ENCODE data around the gene DOHH.

DOHH gene

GRCh38 chr19:3532154-3532786, 31.8 kb upstream of the DOHH start:
- no peak for TF ChIP-seq RAD21 (IDR thresholded peaks at IDR 0.05; ENCODE audit: low read depth)
- TF ChIP-seq USF1 (IDR thresholded peaks at IDR 0.05), result no peak
- TF ChIP-seq TAF1 (IDR thresholded peaks at IDR 0.05; ENCODE audit: low read depth), result no peak
- TF ChIP-seq TEAD4 (IDR thresholded peaks at IDR 0.05), result no peak
- TF ChIP-seq EP300 (IDR thresholded peaks at IDR 0.05; ENCODE audit: borderline replicate concordance), result no peak
- TF ChIP-seq NFIC (IDR thresholded peaks at IDR 0.05), result no peak
- no peak for TF ChIP-seq CREB1 (IDR thresholded peaks at IDR 0.05; ENCODE audit: low read depth)
- TF ChIP-seq EGR1 (IDR thresholded peaks at IDR 0.05), result no peak
- TF ChIP-seq TCF12 (IDR thresholded peaks at IDR 0.05; ENCODE audit: low read depth), result no peak
- TF ChIP-seq FOXM1 (IDR thresholded peaks at IDR 0.05; ENCODE audit: borderline replicate concordance, low read depth), result no peak
- TF ChIP-seq ZBTB7A (IDR thresholded peaks at IDR 0.05; ENCODE audit: low read depth), result no peak
- TF ChIP-seq YY1 (IDR thresholded peaks at IDR 0.05; ENCODE audit: low read depth), result no peak
- TF ChIP-seq REST (IDR thresholded peaks at IDR 0.05; ENCODE audit: low read depth), result no peak
- no peak for TF ChIP-seq MAX (IDR thresholded peaks at IDR 0.05)
- no peak for TF ChIP-seq CEBPB (IDR thresholded peaks at IDR 0.05)

- TF ChIP-seq REST (IDR thresholded peaks at IDR 0.05; ENCODE audit: low read depth), result no peak
Measured at GRCh38 chr19:3531716-3532115, 31.2 kb upstream of the DOHH start.

- TF ChIP-seq TCF12 (IDR thresholded peaks at IDR 0.05; ENCODE audit: low read depth), result no peak
- no peak for TF ChIP-seq FOXM1 (IDR thresholded peaks at IDR 0.05; ENCODE audit: borderline replicate concordance, low read depth)
- TF ChIP-seq TEAD4 (IDR thresholded peaks at IDR 0.05), result no peak
- no peak for TF ChIP-seq ZBTB7A (IDR thresholded peaks at IDR 0.05; ENCODE audit: low read depth)
- no peak for TF ChIP-seq TAF1 (IDR thresholded peaks at IDR 0.05; ENCODE audit: low read depth)
- no peak for TF ChIP-seq RAD21 (IDR thresholded peaks at IDR 0.05; ENCODE audit: low read depth)
- no peak for TF ChIP-seq MAX (IDR thresholded peaks at IDR 0.05)
Measured at GRCh38 chr19:3530389-3530788, 29.9 kb upstream of the DOHH start.

- TF ChIP-seq ZBTB7A (IDR thresholded peaks at IDR 0.05; ENCODE audit: low read depth) (no peak), EP300 (IDR thresholded peaks at IDR 0.05; ENCODE audit: borderline replicate concordance) (no peak), TCF12 (IDR thresholded peaks at IDR 0.05; ENCODE audit: low read depth) (no peak), FOXM1 (IDR thresholded peaks at IDR 0.05; ENCODE audit: borderline replicate concordance, low read depth) (no peak), EGR1 (IDR thresholded peaks at IDR 0.05) (no peak), CREB1 (IDR thresholded peaks at IDR 0.05; ENCODE audit: low read depth) (no peak), NFIC (IDR thresholded peaks at IDR 0.05) (no peak), CEBPB (IDR thresholded peaks at IDR 0.05) (no peak), TAF1 (IDR thresholded peaks at IDR 0.05; ENCODE audit: low read depth) (no peak), REST (IDR thresholded peaks at IDR 0.05; ENCODE audit: low read depth) (no peak), YY1 (IDR thresholded peaks at IDR 0.05; ENCODE audit: low read depth) (no peak), RAD21 (IDR thresholded peaks at IDR 0.05; ENCODE audit: low read depth) (no peak), USF1 (IDR thresholded peaks at IDR 0.05) (no peak), TEAD4 (IDR thresholded peaks at IDR 0.05) (no peak)
Measured at GRCh38 chr19:3528539-3529211, 28.2 kb upstream of the DOHH start.
